ENCODE measurements around the gene JMJD1C.

Gene JMJD1C

DNA sequence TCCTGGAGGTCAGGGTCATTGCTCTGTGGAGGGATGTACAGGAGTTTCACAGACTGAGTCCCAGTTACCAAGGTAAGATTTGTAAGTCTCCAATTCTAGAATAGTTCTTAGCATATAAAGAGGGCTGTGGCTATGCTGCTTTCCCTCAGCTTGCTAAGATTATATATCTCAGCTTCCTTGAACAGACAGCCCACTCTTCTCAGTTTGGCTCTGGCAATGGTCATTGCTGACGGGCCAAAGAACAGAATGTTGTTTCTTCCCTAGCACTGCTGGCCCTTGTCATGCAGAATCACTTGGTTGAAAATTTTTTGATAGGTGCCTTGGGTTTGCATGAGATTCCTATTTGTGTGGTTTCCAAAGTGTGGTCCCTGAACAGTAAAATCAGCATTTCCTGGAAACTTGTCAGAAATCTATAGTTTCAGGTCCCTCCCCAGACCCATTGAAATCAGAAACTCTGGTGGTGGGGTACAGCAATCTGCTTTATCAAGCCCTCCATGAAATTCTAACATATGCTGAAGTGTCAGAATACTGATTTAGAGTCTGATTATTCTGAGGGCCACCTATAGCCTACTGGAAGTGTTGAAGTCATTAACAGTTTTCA, 294.4 kb downstream of the JMJD1C start:
- peaks cover 27 to 41% of the 10 kb centered on the region in 2 donors for H3K36me3 ChIP-seq (ENCODE audit: control insufficient read depth in 1 of 2, insufficient read depth in 2 of 2, low read length in 2 of 2)
- H3K9me3 ChIP-seq (ENCODE audit: control insufficient read depth in 1 of 2, low read length in 2 of 2), result no peaks in the 10 kb centered on the region
- H3K27me3 ChIP-seq (ENCODE audit: low read depth, low read length), result no peaks in the 10 kb centered on the region
- H3K27ac ChIP-seq (ENCODE audit: low read length), result no peak overlapping the region
- H3K4me3 ChIP-seq (ENCODE audit: low read depth in 1 of 2, low read length in 2 of 2), result no peak overlapping the region
- H3K4me1 ChIP-seq (ENCODE audit: control insufficient read depth in 1 of 2, insufficient read depth in 2 of 2, low read length in 2 of 2), result peaks cover 11 to 23% of the 10 kb centered on the region in 2 donors

DNA sequence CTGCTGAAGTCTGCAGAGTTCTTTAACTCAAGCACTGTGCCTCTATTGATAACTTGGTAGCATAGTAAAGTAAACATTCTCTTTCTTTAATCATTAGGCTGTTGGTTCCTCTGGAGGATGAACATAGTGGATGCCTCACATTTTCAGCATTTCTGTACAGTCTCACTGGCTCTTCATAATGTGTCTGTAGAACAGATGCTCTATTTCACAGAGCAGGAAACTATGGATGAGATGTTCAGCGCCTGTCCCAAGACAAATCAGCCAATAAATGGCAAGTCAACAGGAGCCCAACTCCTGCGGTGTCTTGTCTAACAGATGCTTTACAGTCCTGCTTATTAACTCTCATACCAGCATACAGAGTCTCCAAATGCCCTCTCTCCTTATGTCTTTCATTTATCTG, 296.2 kb downstream of the JMJD1C start:
- Histone ChIP-seq H3K36me3 (ENCODE audit: control insufficient read depth in 1 of 2, insufficient read depth in 2 of 2, low read length in 2 of 2) (peaks cover 23 to 29% of the 10 kb centered on the region in 2 donors), H3K9me3 (ENCODE audit: control insufficient read depth in 1 of 2, low read length in 2 of 2) (no peaks in the 10 kb centered on the region), H3K27me3 (ENCODE audit: low read depth, low read length) (no peaks in the 10 kb centered on the region), H3K4me1 (ENCODE audit: control insufficient read depth in 1 of 2, insufficient read depth in 2 of 2, low read length in 2 of 2) (peaks cover 11 to 23% of the 10 kb centered on the region in 2 donors), H3K4me3 (ENCODE audit: low read depth in 1 of 2, low read length in 2 of 2) (no peak overlapping the region), H3K27ac (ENCODE audit: low read length) (peak overlapping the region; percentile 29)

DNA sequence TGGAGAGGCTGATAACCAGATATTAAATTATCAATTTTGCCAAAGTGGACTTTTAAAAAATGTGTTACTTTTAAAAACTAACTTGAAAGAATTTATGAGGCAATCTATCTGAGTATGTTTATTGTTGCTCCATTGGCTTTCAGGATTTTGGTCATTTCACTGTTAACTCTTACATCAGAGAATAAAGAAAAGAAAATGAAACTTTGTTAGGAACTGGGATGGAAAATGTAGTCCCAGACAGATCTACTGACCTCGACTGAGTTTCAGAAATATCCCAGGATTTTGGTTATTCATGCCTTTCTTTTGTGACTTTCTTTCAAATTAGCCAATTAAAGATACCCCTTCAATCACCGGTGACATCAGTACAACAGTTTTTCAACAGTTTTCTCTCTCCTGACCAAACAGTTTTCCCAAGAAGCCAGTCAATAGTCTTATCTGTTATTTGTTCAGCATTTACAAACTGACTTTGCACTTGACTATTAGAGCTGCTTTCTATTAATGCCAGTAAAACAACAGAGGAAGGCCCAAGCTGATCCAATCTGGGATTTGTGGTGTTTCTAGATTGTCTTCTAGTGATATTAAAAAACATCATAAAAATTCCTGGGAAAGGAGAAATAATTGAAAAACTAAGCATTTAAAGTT, 296.8 kb downstream of the JMJD1C start:
- Histone ChIP-seq H3K36me3 (ENCODE audit: control insufficient read depth in 1 of 2, insufficient read depth in 2 of 2, low read length in 2 of 2) (peaks cover 22 to 36% of the 10 kb centered on the region in 2 donors), H3K4me3 (ENCODE audit: low read depth in 1 of 2, low read length in 2 of 2) (no peak overlapping the region), H3K4me1 (ENCODE audit: control insufficient read depth in 1 of 2, insufficient read depth in 2 of 2, low read length in 2 of 2) (peaks cover 11 to 25% of the 10 kb centered on the region in 2 donors), H3K27ac (ENCODE audit: low read length) (peak overlapping the region; percentile 29), H3K9me3 (ENCODE audit: control insufficient read depth in 1 of 2, low read length in 2 of 2) (no peaks in the 10 kb centered on the region), H3K27me3 (ENCODE audit: low read depth, low read length) (no peaks in the 10 kb centered on the region)

DNA sequence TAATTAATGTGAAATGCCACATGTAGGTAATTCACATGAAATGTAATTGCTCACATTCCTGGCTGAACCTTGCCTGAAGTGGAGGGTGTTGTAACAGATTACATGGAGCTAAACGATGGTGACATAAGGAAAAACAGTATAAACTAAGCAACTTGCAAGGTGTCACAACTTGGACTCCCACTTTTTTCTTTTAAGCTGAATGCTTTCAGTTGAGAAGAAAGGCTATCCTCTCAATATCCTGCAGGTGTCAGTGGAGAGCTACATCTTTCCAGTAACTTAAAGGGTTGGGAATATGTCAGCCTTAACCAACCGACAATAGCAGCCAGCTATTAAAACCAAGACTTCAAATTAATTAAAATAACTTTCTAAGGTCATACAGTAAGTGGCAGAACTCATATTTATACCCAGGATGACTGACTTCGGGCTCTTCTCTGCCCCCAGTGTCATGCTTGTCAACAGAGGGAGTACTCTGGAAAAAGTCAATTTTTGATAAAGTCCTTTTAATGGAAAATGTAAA, 299.0 kb downstream of the JMJD1C start:
- H3K27me3 ChIP-seq (ENCODE audit: low read depth, low read length), result no peaks in the 10 kb centered on the region
- peaks cover 11 to 27% of the 10 kb centered on the region in 2 donors for H3K4me1 ChIP-seq (ENCODE audit: control insufficient read depth in 1 of 2, insufficient read depth in 2 of 2, low read length in 2 of 2)
- H3K36me3 ChIP-seq (ENCODE audit: control insufficient read depth in 1 of 2, insufficient read depth in 2 of 2, low read length in 2 of 2), result peaks cover 22 to 33% of the 10 kb centered on the region in 2 donors
- no peak overlapping the region for H3K4me3 ChIP-seq (ENCODE audit: low read depth in 1 of 2, low read length in 2 of 2)
- no peak overlapping the region for H3K27ac ChIP-seq (ENCODE audit: low read length)
- no peaks in the 10 kb centered on the region for H3K9me3 ChIP-seq (ENCODE audit: control insufficient read depth in 1 of 2, low read length in 2 of 2)

DNA sequence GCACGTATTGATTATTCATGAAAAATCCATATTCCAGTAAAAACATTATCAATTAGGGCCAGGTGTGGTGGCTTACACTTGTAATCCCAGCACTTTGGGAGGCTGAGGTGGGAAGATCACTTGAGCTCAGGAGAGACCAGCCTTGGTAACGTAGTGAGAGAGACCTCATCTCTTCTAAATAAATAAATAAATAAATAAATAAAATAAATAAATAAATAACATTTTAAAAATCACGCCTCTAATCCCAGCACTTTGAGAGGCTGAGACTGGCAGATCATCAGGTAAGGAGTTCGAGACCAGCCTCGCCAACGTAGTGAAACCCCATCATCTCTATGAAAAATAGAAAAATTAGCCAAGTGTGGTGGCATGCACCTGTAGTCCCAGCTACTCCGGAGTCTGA, 300.5 kb downstream of the JMJD1C start:
- no peak overlapping the region for H3K4me3 ChIP-seq (ENCODE audit: low read depth in 1 of 2, low read length in 2 of 2)
- no peak overlapping the region for H3K27ac ChIP-seq (ENCODE audit: low read length)
- H3K9me3 ChIP-seq (ENCODE audit: control insufficient read depth in 1 of 2, low read length in 2 of 2), result no peaks in the 10 kb centered on the region
- H3K4me1 ChIP-seq (ENCODE audit: control insufficient read depth in 1 of 2, insufficient read depth in 2 of 2, low read length in 2 of 2), result peaks cover 8 to 14% of the 10 kb centered on the region in 2 donors
- H3K27me3 ChIP-seq (ENCODE audit: low read depth, low read length), result no peaks in the 10 kb centered on the region
- H3K36me3 ChIP-seq (ENCODE audit: control insufficient read depth in 1 of 2, insufficient read depth in 2 of 2, low read length in 2 of 2), result peaks cover 22 to 26% of the 10 kb centered on the region in 2 donors

DNA sequence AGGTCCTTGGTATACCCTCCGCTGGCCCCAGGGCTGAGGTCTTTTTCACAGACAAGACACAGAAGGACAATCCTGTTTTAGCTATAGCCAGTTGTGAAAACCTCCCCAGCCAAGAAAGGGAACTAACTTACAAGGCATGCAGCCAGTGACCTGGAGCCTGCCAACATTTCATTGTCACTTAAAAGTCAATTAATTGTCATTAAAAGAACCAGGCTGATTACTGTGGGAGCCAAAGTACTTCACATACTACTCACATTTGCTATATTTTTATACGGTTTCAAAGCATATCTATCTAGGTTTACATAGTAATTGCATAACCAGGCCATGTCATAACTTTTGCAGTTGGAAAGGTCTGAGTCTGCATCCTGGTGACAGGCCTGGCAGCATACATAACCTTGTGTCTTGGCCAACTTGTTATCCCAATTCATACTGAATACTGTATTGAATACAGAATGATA, 301.6 kb downstream of the JMJD1C start:
- Histone ChIP-seq H3K27ac (ENCODE audit: low read length) (no peak overlapping the region), H3K9me3 (ENCODE audit: control insufficient read depth in 1 of 2, low read length in 2 of 2) (no peaks in the 10 kb centered on the region)

DNA sequence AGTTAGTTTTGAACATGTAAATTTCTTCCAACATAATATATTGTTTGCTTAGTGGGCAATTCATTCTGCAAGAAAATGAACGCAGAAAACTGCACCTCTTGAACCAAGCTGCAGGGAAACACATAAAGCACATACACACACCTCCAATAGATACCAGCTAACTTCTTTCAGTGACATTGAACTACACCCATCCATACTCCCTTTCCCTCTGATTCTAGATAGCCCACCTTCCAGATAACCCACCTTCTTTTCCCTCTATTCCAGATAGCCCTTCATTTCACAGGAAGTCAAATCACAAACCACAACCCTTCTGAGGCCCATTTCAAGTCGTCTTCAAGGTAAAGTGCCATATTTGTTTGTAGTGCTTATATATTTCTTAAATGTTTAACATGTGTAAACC, 304.2 kb downstream of the JMJD1C start:
- Histone ChIP-seq H3K27me3 (ENCODE audit: low read depth, low read length) (no peaks in the 10 kb centered on the region), H3K9me3 (ENCODE audit: control insufficient read depth in 1 of 2, low read length in 2 of 2) (no peaks in the 10 kb centered on the region), H3K4me3 (ENCODE audit: low read depth in 1 of 2, low read length in 2 of 2) (no peak overlapping the region), H3K4me1 (ENCODE audit: control insufficient read depth in 1 of 2, insufficient read depth in 2 of 2, low read length in 2 of 2) (peaks cover 0 to 6% of the 10 kb centered on the region in 2 donors), H3K27ac (ENCODE audit: low read length) (no peak overlapping the region), H3K36me3 (ENCODE audit: control insufficient read depth in 1 of 2, insufficient read depth in 2 of 2, low read length in 2 of 2) (peaks cover 6 to 12% of the 10 kb centered on the region in 2 donors)

More for the DNA sequence above, 301.6 kb downstream of the JMJD1C start:
- H3K4me1 ChIP-seq (ENCODE audit: control insufficient read depth in 1 of 2, insufficient read depth in 2 of 2, low read length in 2 of 2), result peaks cover 2 to 5% of the 10 kb centered on the region in 2 donors
- no peaks in the 10 kb centered on the region for H3K27me3 ChIP-seq (ENCODE audit: low read depth, low read length)
- H3K4me3 ChIP-seq (ENCODE audit: low read depth in 1 of 2, low read length in 2 of 2), result no peak overlapping the region
- H3K36me3 ChIP-seq (ENCODE audit: control insufficient read depth in 1 of 2, insufficient read depth in 2 of 2, low read length in 2 of 2), result peaks cover 20 to 22% of the 10 kb centered on the region in 2 donors

DNA sequence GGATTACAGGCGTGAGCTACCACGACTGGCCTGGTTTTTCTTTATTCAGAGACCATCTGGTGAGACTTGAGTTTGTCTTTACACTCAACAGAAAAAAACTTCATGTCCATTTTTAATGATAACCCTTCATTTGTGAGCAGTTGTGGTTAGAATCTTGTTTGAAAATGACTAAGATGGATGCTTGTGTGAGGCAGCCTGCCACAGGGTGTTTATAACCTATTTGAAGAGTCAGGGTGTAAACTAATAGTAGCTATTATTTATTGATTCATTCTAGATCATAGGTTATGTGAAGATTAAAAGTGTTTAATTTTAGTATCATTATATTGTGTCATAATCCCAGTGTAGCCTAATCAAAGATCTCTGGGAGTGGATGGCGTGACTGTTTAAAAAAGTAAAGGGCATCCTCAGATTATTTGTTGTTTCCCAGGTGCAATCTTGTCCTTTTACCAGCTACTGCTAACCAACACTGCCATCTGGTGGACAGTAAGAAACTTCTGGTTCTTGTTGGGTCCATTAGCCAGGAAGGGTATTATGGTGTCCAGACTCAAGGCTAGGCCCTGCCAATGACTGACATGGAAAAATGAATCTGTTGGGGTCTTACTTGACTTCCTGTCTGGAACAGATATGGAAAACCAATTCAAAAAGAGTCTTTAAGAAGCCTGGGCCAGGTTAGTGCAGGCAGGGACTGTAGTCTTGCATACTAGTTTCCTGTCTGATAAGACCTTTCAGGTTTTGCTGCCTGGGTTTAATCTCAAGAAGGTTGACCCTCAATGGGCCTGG, 307.7 kb downstream of the JMJD1C start:
- no peak overlapping the region for H3K27ac ChIP-seq (ENCODE audit: low read length)
- no peaks in the 10 kb centered on the region for H3K9me3 ChIP-seq (ENCODE audit: control insufficient read depth in 1 of 2, low read length in 2 of 2)
- H3K27me3 ChIP-seq (ENCODE audit: low read depth, low read length), result no peaks in the 10 kb centered on the region

DNA sequence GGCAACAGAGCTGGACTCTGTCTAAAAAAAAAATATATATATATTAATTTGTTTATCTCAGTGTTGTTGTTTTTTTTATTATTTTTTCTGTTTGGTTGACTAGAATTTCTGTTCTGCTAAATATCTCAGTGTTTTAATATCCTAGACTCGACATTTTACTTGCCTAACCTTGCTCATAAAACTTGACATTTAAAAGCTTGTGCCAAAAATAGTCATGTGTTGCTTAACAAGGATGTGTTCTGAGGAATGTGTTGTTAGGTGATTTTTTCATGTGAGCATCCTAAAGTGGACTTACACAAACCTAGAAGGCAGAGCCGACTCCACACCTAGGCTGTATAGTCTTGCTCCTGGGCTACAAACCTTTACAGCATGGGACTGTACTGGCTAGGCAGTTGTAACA, 309.5 kb downstream of the JMJD1C start:
- Histone ChIP-seq H3K9me3 (ENCODE audit: control insufficient read depth in 1 of 2, low read length in 2 of 2) (no peaks in the 10 kb centered on the region), H3K36me3 (ENCODE audit: control insufficient read depth in 1 of 2, insufficient read depth in 2 of 2, low read length in 2 of 2) (peaks cover 11 to 12% of the 10 kb centered on the region in 2 donors), H3K4me3 (ENCODE audit: low read depth in 1 of 2, low read length in 2 of 2) (no peak overlapping the region), H3K27me3 (ENCODE audit: low read depth, low read length) (no peaks in the 10 kb centered on the region), H3K27ac (ENCODE audit: low read length) (no peak overlapping the region), H3K4me1 (ENCODE audit: control insufficient read depth in 1 of 2, insufficient read depth in 2 of 2, low read length in 2 of 2) (peaks cover 0 to 7% of the 10 kb centered on the region in 2 donors)

More for the DNA sequence above, 307.7 kb downstream of the JMJD1C start:
- peaks cover 7 to 11% of the 10 kb centered on the region in 2 donors for H3K36me3 ChIP-seq (ENCODE audit: control insufficient read depth in 1 of 2, insufficient read depth in 2 of 2, low read length in 2 of 2)
- peaks cover 0 to 7% of the 10 kb centered on the region in 2 donors for H3K4me1 ChIP-seq (ENCODE audit: control insufficient read depth in 1 of 2, insufficient read depth in 2 of 2, low read length in 2 of 2)
- H3K4me3 ChIP-seq (ENCODE audit: low read depth in 1 of 2, low read length in 2 of 2), result no peak overlapping the region

DNA sequence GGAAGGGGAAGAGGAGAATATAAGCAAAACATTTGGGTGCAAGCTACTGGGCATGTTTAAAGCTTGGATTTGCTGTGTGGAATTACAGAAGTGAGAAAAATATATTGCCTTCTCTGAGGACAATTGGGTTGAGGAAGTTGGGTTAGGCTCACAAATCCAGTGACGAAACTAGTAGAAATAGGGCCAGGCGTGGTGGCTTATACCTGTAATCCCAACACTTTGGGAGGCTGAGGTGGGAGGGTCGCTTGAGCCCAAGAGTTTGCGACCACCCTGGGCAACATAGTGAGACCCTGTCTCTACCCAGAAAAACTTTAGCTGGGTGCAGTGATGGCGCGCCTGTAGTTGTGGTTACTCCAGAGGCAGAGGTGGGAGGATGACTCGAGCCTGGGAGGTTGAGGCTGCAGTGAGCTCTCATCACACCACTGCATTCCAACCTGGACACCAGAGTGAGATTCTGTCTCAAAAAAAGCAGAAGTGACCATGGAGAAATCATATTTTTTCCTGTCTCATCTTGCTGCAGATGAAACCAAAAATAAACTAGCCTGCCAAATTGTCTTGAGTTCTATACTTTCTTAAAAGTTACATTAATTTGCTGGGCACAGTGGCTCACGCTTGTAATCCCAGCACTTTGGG, 310.3 kb downstream of the JMJD1C start:
- Histone ChIP-seq H3K27ac (ENCODE audit: low read length) (peak overlapping the region; percentile 27), H3K4me1 (ENCODE audit: control insufficient read depth in 1 of 2, insufficient read depth in 2 of 2, low read length in 2 of 2) (peaks cover 0 to 7% of the 10 kb centered on the region in 2 donors), H3K27me3 (ENCODE audit: low read depth, low read length) (no peaks in the 10 kb centered on the region)

More for the DNA sequence above, 310.3 kb downstream of the JMJD1C start:
- no peaks in the 10 kb centered on the region for H3K9me3 ChIP-seq (ENCODE audit: control insufficient read depth in 1 of 2, low read length in 2 of 2)
- no peak overlapping the region for H3K4me3 ChIP-seq (ENCODE audit: low read depth in 1 of 2, low read length in 2 of 2)
- peaks cover 11 to 12% of the 10 kb centered on the region in 2 donors for H3K36me3 ChIP-seq (ENCODE audit: control insufficient read depth in 1 of 2, insufficient read depth in 2 of 2, low read length in 2 of 2)

All from muscle layer of duodenum (tissue), 2 donors.